ENCODE measurements around the gene SLC22A1.

DNA sequence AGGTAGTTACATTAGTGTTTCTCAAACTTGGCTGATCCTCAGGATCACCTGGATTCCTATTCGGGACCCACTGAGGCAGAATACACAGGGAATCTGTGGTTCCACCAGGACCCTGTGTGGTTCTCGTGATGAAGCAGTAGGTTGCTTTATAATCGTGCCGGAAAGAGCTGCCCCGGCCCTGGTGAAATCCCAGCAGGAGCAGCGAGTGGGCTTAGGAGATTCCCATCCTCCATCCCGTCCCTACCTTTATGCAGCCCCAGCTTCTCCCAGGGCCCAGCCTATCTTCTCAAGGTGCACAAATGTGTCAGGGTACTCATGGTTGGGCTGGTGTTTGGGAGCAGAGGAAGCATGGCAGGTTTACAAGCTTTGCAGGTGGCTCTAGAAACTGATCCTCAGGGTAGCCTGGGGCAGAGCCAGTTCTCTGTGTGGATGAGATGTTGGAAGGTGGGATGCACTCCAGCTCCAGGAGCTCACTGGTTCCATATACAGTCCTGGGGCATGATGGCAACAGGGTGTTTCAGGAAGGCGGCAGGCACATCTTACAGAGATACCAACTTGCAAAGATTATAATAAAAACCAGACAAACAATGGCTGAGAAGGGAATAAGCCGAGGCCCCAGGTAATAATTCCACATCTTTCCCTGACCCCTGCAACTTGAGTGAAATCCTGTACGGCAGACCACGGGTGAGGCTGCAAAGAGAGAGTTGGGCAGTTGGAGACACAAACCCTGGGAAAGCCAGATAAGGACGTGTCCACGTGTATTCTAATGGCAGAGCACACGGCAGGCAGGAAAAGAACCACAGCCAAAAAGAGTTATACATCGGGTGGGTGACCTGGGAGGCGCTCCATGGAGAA is 5.9 kb downstream of the SLC22A1 start:
- TF ChIP-seq, protein P1, sequence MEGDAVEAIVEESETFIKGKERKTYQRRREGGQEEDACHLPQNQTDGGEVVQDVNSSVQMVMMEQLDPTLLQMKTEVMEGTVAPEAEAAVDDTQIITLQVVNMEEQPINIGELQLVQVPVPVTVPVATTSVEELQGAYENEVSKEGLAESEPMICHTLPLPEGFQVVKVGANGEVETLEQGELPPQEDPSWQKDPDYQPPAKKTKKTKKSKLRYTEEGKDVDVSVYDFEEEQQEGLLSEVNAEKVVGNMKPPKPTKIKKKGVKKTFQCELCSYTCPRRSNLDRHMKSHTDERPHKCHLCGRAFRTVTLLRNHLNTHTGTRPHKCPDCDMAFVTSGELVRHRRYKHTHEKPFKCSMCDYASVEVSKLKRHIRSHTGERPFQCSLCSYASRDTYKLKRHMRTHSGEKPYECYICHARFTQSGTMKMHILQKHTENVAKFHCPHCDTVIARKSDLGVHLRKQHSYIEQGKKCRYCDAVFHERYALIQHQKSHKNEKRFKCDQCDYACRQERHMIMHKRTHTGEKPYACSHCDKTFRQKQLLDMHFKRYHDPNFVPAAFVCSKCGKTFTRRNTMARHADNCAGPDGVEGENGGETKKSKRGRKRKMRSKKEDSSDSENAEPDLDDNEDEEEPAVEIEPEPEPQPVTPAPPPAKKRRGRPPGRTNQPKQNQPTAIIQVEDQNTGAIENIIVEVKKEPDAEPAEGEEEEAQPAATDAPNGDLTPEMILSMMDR (IDR thresholded peaks at IDR 0.05; ENCODE audit: poor library complexity), result no peak
- no peak for TF ChIP-seq EZH2 (IDR thresholded peaks at IDR 0.05; ENCODE audit: borderline replicate concordance)
- TF ChIP-seq EZH2phosphoT487 (IDR thresholded peaks at IDR 0.05; ENCODE audit: low read depth, severe bottlenecking, unreplicated experiment), result no peak
